HG03039 (cell line): ENCODE data around the gene WDR38.

Experiments
- ATAC-seq: cut with Tn5 transposase; IDR thresholded peaks from one replicate; pipeline ENCODE4 v1.9.1; 2021; ENCODE audit warnings: mild to moderate bottlenecking, moderate library complexity; ENCODE audit not compliant: unreplicated experiment

WDR38 gene

DNA sequence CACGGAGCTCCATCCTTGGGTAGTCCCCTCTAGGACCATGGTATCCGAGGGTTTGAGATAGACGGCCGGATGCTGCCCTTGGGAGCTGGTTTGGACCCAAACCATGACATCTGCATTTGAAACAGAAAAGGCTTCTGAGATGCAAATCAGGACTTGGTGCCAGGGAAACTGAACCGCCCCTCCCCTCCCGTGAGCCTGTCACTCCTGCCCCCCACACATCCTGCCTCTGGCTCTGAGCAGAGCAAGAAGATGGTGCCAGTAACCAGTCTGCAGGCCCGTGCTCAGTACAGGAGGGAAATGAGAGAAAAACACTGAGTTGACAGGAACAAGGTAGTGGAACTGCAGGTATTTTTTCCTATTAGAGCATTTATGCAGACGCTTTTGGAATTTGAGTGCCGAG lies 27.2 kb downstream of the WDR38 start:
- no peak for ATAC-seq

DNA sequence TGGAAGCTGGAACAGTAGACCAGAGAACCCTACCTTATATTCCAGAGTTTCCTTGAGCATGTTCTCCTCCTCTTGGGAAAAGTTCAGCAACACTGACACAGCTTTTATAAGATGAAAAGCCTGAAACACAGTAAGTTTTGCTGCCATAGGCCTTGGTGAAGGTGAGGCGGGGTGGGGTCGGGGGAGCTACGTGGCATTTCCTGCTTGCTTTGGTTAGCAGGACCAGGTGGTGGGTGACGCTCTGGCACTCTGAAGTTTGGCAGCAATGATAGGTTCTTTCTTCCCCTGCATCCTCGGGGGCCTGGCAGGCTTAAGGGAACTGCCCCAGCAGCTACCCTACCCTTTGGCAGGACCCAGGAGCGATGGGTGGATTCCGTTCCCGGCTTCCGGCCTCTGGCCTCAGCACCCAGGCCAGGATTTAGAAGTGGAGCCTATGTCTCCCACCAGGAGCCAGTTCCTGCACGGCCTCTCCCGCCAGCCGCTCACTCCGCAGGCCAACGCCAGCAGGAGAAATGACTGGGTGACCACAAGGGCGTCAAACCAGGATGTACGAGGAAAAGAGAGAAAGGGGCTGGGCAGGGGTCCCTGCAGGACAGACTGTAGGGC lies 28.0 kb downstream of the WDR38 start:
- no peak for ATAC-seq

DNA sequence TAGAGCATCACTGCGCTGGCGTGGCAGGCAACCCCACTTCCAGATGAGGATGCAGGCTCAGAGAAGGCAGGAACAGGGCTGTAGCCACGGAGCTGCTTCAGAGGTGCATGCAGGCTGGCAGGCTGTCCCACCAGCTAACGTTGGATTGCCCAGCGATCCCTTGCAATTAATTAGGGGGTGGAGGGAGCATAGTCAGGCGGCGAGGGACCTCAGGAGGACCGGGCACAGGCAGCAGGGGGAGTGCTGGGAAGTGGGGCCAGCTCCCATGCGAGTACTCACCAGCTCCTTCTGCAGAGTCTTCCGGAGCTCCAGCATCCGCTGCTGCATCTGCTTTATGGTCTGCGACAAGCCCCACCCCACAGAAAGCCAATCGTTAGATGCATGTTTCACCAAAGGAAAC lies 29.0 kb downstream of the WDR38 start:
- no peak for ATAC-seq

DNA sequence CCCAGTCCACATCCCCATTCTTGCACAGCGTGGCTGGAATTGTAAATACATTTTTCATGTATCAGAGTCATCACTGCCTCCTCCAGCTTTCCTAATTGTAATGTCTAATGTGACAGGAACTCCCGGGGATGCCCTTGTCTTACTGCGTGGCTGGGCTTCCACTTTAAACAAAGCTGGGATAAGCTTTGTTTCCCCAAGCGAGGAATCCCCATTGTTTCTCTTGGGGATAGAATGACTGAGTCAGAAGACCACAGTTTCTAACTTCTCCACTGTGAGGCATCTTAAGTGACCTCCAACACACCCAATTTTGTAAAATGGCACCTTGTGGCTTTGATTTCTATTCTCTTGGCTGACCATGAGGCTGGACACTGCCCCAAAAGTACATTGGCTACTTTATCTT lies 31.1 kb downstream of the WDR38 start:
- ATAC-seq, result no peak

DNA sequence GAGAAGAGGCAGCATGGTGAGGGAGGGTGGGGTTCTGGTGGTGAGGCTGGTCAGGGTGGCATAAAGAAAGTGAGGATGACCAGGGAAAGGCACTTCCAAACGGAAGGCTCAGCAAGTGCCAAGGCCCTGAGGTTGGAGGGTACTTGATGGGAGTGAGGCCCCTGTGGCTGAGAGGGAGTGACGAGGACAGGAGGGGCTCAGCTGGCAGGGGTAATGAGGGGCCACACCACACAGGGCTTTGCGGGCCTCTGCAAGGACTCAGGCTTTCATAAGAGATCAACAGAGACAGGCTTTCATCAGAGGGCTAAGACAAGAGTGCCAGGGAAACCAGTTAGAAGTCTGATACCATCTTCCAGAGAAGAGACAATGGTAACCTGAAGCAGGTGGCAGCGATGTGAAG lies 32.3 kb downstream of the WDR38 start:
- no peak for ATAC-seq

DNA sequence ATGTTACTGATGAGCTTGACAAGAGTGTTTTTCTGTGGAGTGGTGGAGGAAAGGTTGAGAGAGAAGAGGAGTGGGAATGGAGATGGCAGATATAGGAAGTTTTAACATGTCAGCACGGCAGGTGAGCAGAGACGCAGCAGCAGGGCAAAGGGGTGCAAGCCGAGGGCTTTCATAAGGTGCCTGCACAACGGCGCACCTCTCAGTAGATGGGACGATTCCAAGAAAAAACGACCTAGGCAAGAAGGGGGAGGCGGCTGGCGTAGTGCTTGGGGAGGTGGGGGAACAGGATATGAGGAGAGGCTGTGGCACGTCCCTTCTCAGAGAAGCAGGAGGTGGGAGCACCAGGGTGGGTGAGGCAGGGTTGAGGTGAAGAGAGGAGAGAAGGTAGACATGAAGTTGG lies 33.2 kb downstream of the WDR38 start:
- no peak for ATAC-seq

DNA sequence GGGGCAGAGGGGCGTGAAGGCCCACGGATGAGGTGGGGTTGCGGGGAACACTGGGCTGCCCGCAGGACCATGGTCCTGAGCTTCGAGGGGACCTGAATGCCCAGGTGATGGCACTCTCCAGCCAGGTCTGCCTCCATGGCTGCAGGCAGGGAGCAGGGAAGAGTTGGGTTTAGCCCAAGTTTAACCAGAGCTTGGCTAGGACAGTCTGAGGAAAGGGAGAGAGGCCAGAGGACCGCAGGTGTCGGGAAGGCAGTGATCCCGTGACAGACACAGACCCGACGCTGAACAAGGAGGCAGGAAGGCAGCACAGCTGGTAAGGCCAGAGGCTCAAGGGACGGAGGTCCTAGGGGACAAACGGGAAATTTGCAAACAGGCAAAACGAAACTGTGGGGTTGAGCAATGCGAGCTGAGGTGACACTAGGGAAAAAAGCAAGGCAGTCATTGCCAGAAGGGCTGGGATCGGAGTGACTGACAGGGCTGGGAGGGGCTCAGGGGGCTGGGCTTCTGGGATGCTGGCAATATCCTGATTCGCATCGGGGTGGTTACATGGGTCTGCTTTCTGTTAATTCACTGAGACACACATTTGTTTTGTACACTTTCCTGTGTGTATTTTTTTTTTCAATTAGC lies 33.7 kb downstream of the WDR38 start:
- ATAC-seq, result no peak

DNA sequence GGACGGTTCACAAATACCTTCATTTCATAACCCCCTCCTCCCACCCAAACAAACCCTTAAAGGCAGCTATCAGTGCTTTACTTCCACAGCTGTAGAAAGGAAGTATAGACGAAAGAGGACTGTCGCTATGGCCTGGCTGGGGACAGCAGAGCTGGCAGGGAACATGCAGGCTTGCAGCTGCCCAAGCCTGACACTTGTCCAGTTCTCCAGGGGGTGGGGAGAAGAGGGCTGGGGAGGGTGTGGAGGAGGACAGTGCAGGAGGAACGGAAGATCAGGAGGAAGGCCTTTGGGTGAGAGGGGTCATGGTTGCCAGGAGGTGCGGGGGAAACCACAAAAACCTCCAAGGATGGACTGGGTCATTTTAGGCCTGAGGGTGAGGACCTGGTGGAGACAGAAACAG lies 34.6 kb downstream of the WDR38 start:
- ATAC-seq, result no peak

DNA sequence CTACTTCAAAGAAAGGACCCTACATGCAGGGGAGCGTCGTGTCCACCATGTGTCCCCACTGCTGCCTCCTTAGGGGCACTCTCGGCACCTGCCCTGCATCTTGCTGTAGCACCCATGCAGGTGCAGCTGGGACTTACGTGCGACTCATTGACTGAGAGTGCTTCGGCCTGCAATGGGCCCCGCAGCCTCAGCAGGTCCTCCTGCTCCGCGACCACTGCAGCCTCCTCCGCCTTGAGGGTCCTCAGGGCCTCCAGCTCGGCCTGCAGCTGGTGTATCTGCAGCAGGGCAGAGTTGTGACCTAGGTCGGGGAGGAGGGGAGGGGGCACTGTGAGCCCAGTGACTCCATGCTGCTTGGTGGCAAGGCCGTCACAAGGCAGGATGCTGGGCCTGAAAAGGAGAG lies 35.7 kb downstream of the WDR38 start:
- no peak for ATAC-seq

DNA sequence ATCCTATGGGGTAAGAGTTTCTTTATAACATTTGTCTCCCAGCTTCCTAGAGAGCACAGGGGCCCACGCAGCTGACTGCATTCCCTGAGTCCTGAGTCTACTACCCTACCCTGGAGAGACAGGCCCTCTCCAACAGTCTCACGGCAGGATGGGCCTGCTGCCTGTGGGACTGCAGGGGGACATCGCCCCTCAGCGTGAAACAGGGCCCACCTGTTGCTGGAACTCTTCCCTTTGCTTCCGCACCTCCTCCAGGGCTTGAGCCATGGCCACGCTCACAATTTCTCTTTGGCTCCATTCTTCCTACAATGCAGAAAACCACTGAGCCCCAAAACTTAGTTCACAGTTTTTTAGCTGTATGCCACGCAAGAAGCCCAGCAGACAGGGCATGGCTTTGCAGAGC lies 36.9 kb downstream of the WDR38 start:
- ATAC-seq, result no peak

DNA sequence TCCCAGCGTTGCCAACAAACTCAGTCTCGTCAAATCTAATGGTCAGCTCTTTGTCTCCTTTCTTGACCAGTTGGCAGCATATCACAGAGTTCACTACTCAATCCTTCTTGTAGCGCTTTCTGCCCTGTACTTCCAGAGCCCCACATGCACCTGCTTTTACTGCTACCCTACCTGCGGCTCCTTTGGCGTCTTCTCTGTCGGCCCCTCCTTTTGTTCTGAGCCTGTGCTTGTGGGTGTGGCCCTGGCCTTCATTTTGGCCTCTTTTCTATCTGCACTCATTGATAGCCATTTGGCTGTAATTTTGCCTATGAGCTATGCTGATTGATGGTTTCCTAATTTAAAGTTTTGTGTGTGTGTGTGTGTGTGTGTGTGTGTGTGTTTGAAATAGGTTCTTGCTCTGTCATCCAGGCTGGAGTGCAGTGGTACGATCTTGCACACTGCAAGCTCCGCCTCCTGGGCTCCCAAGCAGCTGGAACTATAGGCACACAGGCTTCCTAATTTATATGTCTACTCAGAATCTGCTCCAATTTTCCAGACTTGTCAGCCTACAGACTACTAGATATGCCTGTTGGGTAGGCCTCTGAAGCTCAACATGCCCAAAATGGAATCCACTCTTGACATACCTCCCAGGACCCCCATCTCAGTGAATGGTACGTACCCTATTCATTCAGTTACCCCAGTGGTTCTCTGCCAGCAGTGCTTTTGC lies 40.9 kb downstream of the WDR38 start:
- no peak for ATAC-seq

DNA sequence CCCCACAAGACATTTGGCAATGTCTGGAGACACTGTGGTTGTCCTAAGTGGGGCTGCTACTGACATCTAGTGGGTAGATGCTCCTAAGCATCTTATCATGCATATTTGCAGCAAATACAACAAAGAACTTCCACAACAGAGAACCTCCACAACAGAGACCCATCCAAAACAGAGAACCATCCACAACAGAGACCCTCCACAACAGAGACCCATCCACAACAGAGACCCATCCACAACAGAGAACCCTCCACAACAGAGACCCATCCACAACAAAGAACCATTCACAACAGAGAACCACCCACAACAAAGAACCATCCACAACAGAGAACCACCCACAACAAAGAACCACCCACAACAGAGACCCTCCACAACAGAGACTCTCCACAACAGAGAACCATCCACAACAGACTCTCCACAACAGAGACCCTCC lies 41.5 kb downstream of the WDR38 start:
- no peak for ATAC-seq

DNA sequence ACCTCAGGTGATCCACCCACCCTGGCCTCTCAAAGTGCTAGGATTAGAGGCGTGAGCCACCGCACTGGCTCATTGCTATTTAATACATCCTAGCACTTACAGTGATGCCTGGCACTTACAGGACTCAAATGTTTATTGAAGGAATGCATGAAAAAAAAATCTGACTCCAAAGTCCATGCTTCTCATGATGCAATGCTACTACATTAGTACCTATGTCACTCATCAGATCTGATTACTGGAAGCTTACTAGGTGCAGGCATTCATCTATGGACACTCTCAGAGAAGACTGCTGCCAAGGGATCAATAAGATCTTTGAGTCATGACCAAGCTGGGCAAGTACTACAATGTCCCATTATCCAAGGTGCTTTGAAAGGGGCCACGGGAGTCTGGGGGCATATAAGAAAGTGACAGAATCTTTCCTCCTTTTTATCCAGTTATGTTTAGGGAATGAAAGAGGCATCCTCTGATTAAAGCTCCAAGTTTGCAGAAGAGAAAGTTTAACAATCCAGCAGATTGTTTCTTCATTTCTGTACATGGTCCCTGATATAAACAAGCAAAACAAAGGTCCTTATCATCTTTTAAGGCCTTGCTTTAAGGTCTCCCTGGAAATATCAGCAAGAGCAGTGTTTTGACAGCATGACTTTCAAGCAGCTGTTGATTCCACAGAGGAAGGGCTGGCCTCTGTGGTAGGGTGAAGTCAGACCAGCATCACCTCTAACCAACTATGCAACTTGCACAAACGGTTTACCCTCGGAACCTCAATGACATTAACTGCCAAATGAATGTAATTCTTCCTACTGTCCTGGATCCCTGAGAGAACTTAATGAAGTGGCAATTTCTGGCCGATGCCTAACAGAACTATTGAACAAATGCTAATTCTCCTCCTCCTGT lies 44.6 kb downstream of the WDR38 start:
- ATAC-seq, result no peak

DNA sequence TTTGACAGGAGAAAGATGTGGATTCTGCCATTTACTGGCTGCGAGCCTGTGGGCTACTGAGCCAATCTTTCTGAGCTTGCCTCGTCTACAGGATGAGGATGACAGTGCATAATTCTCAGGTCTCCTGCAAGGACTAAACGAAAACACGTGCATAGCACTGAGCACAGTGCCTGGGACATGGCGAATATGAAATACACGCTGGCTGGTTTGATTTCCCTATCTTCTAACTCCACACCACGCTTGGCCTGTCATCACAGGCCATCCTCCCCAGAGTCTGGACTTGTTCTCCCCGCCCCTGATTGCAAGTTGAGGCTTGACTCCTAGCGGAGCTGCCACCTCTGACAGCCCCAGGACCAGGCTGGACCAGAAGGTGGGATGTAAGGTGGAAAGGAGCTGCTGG lies 46.6 kb downstream of the WDR38 start:
- ATAC-seq, result no peak

DNA sequence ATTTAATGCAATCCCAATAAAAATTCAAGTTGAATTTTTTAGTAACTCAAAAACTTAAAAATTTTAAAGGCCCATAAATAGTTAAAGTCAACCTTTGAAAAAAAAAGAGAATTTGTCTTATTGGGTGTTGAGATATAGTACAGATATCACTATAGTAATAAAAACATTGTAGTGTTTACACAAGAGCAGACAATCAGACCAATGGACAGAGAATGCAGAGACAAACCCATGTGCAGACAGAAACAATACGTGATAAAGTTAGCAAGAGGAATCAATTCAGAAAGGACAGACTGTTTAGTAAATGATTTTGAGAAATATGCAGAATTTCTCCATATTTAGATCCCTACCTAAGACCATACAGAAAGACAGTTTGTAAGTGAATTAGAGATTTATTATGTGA lies 53.7 kb downstream of the WDR38 start:
- no peak for ATAC-seq
